GM12878 (cell line): Measurements from ENCODE around the gene SLC25A45.

Source experiments
- ATF3 ChIP-seq: IDR thresholded peaks from 2 replicates; pipeline ENCODE4 v1.6.1; 2011; ENCODE audit warnings: low read depth, mild to moderate bottlenecking, low read length, moderate library complexity, borderline replicate concordance; ENCODE audit errors: extremely low read depth
- EP300 ChIP-seq, 2 experiments: fragments of 150-350 bp in 1 of 2; IDR thresholded peaks; 2 replicates each; pipeline ENCODE4 v1.6.1; 2011 to 2012; ENCODE audit warnings: low read depth in 2 of 2, low read length in 2 of 2, borderline replicate concordance in 1 of 2, improper control_type of control experiment in 1 of 2, inconsistent platforms in 1 of 2; ENCODE audit not compliant: control insufficient read depth in 1 of 2
- ETV6 ChIP-seq, 2 experiments: fragments of 450-650 bp in 1 of 2; IDR thresholded peaks in 1 of 2; conservative IDR thresholded peaks in 1 of 2; 2 replicates each; pipeline ENCODE4 v1.6.1; 2014; ENCODE audit warnings: antibody characterized with exemption in 1 of 2, borderline replicate concordance in 1 of 2, low read depth in 1 of 2, mild to moderate bottlenecking in 1 of 2, moderate library complexity in 1 of 2
- EZH2 ChIP-seq: IDR thresholded peaks from 2 replicates; pipeline ENCODE4 v1.6.1; 2012; ENCODE audit warnings: low read depth, mild to moderate bottlenecking, control low read depth, inconsistent platforms, low read length, borderline replicate concordance; ENCODE audit not compliant: control insufficient read depth
- HCFC1 ChIP-seq: fragments of 150-350 bp; IDR thresholded peaks from 2 replicates; pipeline ENCODE4 v1.6.1; 2014; ENCODE audit warnings: low read length
- JUND ChIP-seq: IDR thresholded peaks from 2 replicates; pipeline ENCODE4 v1.6.1; 2012; ENCODE audit warnings: low read depth, mild to moderate bottlenecking, low read length, improper control_type of control experiment, moderate library complexity
- PML ChIP-seq: IDR thresholded peaks from 2 replicates; pipeline ENCODE4 v1.6.1; 2012; ENCODE audit warnings: low read length, inconsistent platforms
- SP1 ChIP-seq: IDR thresholded peaks from one replicate; pipeline ENCODE4 v1.6.1; 2011; ENCODE audit warnings: low read depth, low read length
- TCF7 ChIP-seq: IDR thresholded peaks from 2 replicates; pipeline ENCODE4 v1.6.1; 2014; ENCODE audit warnings: antibody characterized with exemption, borderline replicate concordance
- TF ChIP-seq, protein P1 (sequence below), 3 experiments: IDR thresholded peaks in 2 of 3; conservative IDR thresholded peaks in 1 of 3; 2 replicates each; pipeline ENCODE4 v1.5.1; 2011; ENCODE audit warnings: low read depth in 3 of 3, low read length in 3 of 3, mild to moderate bottlenecking in 3 of 3, control low read depth in 2 of 3, moderate library complexity in 2 of 3, inconsistent platforms in 1 of 3, mixed read lengths in 1 of 3; ENCODE audit not compliant: control insufficient read depth in 2 of 3, insufficient read depth in 1 of 3; ENCODE audit errors: extremely low read depth in 1 of 3
- TF ChIP-seq, protein P2 (sequence below): fragments of 450-650 bp; IDR thresholded peaks from 2 replicates; pipeline ENCODE4 v1.6.1; 2014; ENCODE audit warnings: mild to moderate bottlenecking

DNA sequence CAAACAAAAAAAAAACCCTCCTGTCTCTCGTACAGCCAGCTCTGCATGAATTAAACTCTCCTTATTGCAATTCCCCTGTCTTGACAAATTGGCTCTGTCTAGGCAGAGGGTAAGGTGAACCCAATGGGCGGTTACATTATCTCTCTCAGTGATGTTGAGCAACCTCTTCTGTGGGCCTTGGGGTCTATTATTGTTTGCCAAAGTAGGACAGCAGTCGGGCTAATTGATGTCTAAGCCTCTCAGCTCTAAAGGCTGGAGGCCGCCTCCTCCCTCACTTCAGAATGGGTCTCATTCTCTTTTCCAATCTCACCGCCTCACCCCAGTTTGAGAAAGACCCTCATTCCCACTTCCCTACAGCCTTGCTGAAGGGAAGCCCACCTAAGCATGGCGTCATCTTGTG lies 1.3 kb upstream of the SLC25A45 start:
- TF ChIP-seq ETV6 (conservative IDR thresholded peaks at IDR 0.05 in 1 of 2, IDR thresholded peaks at IDR 0.05 in 1 of 2; ENCODE audit: borderline replicate concordance in 1 of 2, low read depth in 1 of 2) = no peak
- TF ChIP-seq EP300 (IDR thresholded peaks at IDR 0.05; ENCODE audit: borderline replicate concordance in 1 of 2, control insufficient read depth in 1 of 2, low read depth in 2 of 2, low read length in 2 of 2) = no peak
- TF ChIP-seq, protein P1, sequence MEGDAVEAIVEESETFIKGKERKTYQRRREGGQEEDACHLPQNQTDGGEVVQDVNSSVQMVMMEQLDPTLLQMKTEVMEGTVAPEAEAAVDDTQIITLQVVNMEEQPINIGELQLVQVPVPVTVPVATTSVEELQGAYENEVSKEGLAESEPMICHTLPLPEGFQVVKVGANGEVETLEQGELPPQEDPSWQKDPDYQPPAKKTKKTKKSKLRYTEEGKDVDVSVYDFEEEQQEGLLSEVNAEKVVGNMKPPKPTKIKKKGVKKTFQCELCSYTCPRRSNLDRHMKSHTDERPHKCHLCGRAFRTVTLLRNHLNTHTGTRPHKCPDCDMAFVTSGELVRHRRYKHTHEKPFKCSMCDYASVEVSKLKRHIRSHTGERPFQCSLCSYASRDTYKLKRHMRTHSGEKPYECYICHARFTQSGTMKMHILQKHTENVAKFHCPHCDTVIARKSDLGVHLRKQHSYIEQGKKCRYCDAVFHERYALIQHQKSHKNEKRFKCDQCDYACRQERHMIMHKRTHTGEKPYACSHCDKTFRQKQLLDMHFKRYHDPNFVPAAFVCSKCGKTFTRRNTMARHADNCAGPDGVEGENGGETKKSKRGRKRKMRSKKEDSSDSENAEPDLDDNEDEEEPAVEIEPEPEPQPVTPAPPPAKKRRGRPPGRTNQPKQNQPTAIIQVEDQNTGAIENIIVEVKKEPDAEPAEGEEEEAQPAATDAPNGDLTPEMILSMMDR (IDR thresholded peaks at IDR 0.05 in 2 of 3, conservative IDR thresholded peaks at IDR 0.05 in 1 of 3; ENCODE audit: control insufficient read depth in 2 of 3, extremely low read depth in 1 of 3, insufficient read depth in 1 of 3, low read depth in 3 of 3, low read length in 3 of 3) = no peak
- no peak for TF ChIP-seq HCFC1
- TF ChIP-seq PML = no peak
- TF ChIP-seq, protein P2, sequence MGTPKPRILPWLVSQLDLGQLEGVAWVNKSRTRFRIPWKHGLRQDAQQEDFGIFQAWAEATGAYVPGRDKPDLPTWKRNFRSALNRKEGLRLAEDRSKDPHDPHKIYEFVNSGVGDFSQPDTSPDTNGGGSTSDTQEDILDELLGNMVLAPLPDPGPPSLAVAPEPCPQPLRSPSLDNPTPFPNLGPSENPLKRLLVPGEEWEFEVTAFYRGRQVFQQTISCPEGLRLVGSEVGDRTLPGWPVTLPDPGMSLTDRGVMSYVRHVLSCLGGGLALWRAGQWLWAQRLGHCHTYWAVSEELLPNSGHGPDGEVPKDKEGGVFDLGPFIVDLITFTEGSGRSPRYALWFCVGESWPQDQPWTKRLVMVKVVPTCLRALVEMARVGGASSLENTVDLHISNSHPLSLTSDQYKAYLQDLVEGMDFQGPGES = no peak
- no peak for TF ChIP-seq EZH2
- no peak for TF ChIP-seq ATF3
- no peak for TF ChIP-seq TCF7
- TF ChIP-seq JUND = no peak
- TF ChIP-seq SP1 = no peak
